K562 (cell line): ENCODE measurements around the gene NEB. TPM values are rescaled to one million over a fixed set of nuclear protein-coding genes. Genes with fewer than 3 reads are reported as not detected.

ENCODE experiments used
- ARID2 ChIP-seq: fragments of 450-650 bp; IDR thresholded peaks from 2 replicates; pipeline ENCODE4 v1.6.1; 2017; ENCODE audit warnings: antibody characterized with exemption, mild to moderate bottlenecking
- ASH1L ChIP-seq: fragments of 450-650 bp; IDR thresholded peaks from 2 replicates; pipeline ENCODE4 v1.6.1; 2018; ENCODE audit warnings: borderline replicate concordance, mild to moderate bottlenecking, low read depth; ENCODE audit not compliant: partially characterized antibody
- CBFA2T2 ChIP-seq: fragments of 450-650 bp; conservative IDR thresholded peaks from 2 replicates; pipeline ENCODE4 v1.6.1; 2017; ENCODE audit warnings: mild to moderate bottlenecking
- CBFA2T3 ChIP-seq: fragments of 450-650 bp; IDR thresholded peaks from 2 replicates; pipeline ENCODE4 v1.6.1; 2017
- DNMT1 ChIP-seq: fragments of 450-650 bp; IDR thresholded peaks from 2 replicates; pipeline ENCODE4 v1.6.1; 2016; ENCODE audit warnings: antibody characterized with exemption, mild to moderate bottlenecking
- EZH2 ChIP-seq: IDR thresholded peaks from 2 replicates; pipeline ENCODE4 v1.6.1; 2012; ENCODE audit warnings: low read depth, mild to moderate bottlenecking, inconsistent platforms, low read length, borderline replicate concordance
- FOXA3 ChIP-seq, 2 experiments: fragments of 450-650 bp in 1 of 2; sonication (generic) in 1 of 2; formaldehyde crosslinking; IDR thresholded peaks in 1 of 2; conservative IDR thresholded peaks in 1 of 2; 2 replicates each; pipeline versions ENCODE4 v1.4.0 to v1.8.0; 2020 to 2022; ENCODE audit warnings: mild to moderate bottlenecking in 2 of 2, missing genetic modification reagents in 1 of 2
- FOXM1 ChIP-seq, 2 experiments: fragments of 450-650 bp in 1 of 2; sonication (generic) in 1 of 2; formaldehyde crosslinking in 1 of 2; IDR thresholded peaks; 2 replicates each; pipeline versions ENCODE4 v1.6.1 to v1.9.0; 2017 to 2022; ENCODE audit warnings: low read depth in 2 of 2, mild to moderate bottlenecking in 2 of 2, missing genetic modification reagents in 1 of 2, moderate library complexity in 1 of 2
- HNRNPL ChIP-seq: fragments of 200-400 bp; formaldehyde crosslinking; IDR thresholded peaks from 2 replicates; pipeline ENCODE4 v1.6.1; 2017; ENCODE audit warnings: low read depth, mild to moderate bottlenecking, low read length
- JUN ChIP-seq, 2 experiments: sonication (generic) in 1 of 2; formaldehyde crosslinking in 1 of 2; IDR thresholded peaks; 2 replicates each; pipeline versions ENCODE4 v1.6.1 to v1.8.0; 2012 to 2022; ENCODE audit warnings: borderline replicate concordance in 2 of 2, mild to moderate bottlenecking in 2 of 2, improper control_type of control experiment in 1 of 2, low read depth in 1 of 2, low read length in 1 of 2, missing genetic modification reagents in 1 of 2
- LEF1 ChIP-seq: fragments of 450-650 bp; IDR thresholded peaks from 2 replicates; pipeline ENCODE4 v1.6.1; 2016; ENCODE audit warnings: mild to moderate bottlenecking
- OTX1 ChIP-seq: fragments of 450-650 bp; formaldehyde crosslinking; IDR thresholded peaks from 2 replicates; pipeline ENCODE4 v1.4.0; 2022; ENCODE audit warnings: mild to moderate bottlenecking
- PHF20 ChIP-seq: fragments of 450-650 bp; IDR thresholded peaks from 2 replicates; pipeline ENCODE4 v1.6.1; 2018; ENCODE audit not compliant: partially characterized antibody
- POLR2B ChIP-seq: fragments of 450-650 bp; IDR thresholded peaks from 2 replicates; pipeline ENCODE4 v1.6.1; 2018; ENCODE audit warnings: low read depth; ENCODE audit not compliant: partially characterized antibody
- SIN3B ChIP-seq: fragments of 450-650 bp; IDR thresholded peaks from 2 replicates; pipeline ENCODE4 v1.6.1; 2017; ENCODE audit warnings: low read depth, mild to moderate bottlenecking, moderate library complexity
- TRIM24 ChIP-seq, 2 experiments: fragments of 450-650 bp; IDR thresholded peaks; 2 replicates each; pipeline ENCODE4 v1.6.1; 2016
- ZBED1 ChIP-seq: IDR thresholded peaks from 2 replicates; pipeline ENCODE4 v1.6.1; 2014
- ZNF324 ChIP-seq: fragments of 250-450 bp; sonication (Bioruptor Pico); IDR thresholded peaks from 2 replicates; pipeline ENCODE4 v1.4.0; 2020; ENCODE audit warnings: mild to moderate bottlenecking
- polyA plus RNA-seq, 8 experiments: library from polyadenylated mRNA; depleted of rRNA in 4 of 8; stranded (reverse) in 5 of 8; unstranded in 3 of 8; fragments of >200 nt; fragmentation: Nextera tagmentation in 2 of 8; fragmentation: Illumina TruSeq in 1 of 8; extraction: Ambion mirVana in 2 of 8; extraction: Trizol in 1 of 8; gene quantifications; 2 replicates each; pipeline versions ENCODE4 v1.2.1 to v1.2.3, GENCODE V29; 2011 to 2014; ENCODE audit warnings: inconsistent platforms in 1 of 8, missing spikeins in 1 of 8
- total RNA-seq, 7 experiments: library from RNA; depleted of rRNA in 6 of 7; stranded (reverse); fragments of >200 nt in 6 of 7; fragmentation: Illumina TruSeq in 2 of 7; extraction: Trizol in 2 of 7; gene quantifications; 2 replicates each; pipeline versions ENCODE4 v1.2.1 to v1.2.3, GENCODE V29; 2011 to 2021; ENCODE audit warnings: low replicate concordance in 1 of 7
- TF ChIP-seq, protein P1 (sequence below): fragments of 250-450 bp; sonication (Bioruptor Pico); IDR thresholded peaks from 2 replicates; pipeline ENCODE4 v1.5.1; 2021; ENCODE audit warnings: mild to moderate bottlenecking
- TF ChIP-seq, protein P2 (sequence below): fragments of 200-800 bp; sonication (Bioruptor generic); IDR thresholded peaks from 2 replicates; pipeline ENCODE4 v1.6.1; 2016; ENCODE audit warnings: missing genetic modification characterization, missing compliant biosample characterization
- TF ChIP-seq, protein P3 (sequence below): fragments of 450-650 bp; IDR thresholded peaks from 2 replicates; pipeline ENCODE4 v1.6.1; 2016; ENCODE audit warnings: borderline replicate concordance

The NEB gene
- total and polyA plus RNA-seq, 9 of the 15 experiments (the other 6 are each of a cell fraction or from before 2014, with no cell fraction given), result 1.7 to 3.8 (median 2.9) TPM

DNA sequence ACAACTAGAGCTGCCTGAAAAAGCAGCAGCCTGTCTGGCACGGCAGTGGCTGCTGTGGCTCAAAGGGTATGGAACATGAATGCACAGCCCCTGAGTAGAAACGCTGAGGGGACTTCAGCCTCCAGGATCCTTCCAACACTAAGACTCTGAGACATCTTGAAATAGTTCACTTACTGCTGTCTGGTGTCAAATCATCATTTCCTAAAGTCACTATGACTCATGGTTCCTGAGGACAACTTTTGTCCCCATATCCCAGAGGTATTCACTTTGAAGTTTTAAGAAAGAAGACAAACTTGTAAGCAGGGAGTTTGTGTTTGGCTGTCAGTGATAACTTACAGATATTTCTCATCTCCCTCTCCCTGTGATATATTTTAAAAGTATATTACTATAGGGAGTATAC, 33.3 kb upstream of the NEB start (continued):
- TF ChIP-seq OTX1 (CRISPR knock-in tag), result no peak
- TF ChIP-seq, protein P1, sequence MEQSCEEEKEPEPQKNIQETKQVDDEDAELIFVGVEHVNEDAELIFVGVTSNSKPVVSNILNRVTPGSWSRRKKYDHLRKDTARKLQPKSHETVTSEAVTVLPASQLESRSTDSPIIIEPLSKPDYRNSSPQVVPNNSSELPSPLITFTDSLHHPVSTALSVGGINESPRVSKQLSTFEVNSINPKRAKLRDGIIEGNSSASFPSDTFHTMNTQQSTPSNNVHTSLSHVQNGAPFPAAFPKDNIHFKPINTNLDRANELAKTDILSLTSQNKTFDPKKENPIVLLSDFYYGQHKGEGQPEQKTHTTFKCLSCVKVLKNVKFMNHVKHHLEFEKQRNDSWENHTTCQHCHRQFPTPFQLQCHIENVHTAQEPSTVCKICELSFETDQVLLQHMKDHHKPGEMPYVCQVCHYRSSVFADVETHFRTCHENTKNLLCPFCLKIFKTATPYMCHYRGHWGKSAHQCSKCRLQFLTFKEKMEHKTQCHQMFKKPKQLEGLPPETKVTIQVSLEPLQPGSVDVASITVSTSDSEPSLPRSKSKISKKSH (CRISPR knock-in tag), result no peak
- no peak for TF ChIP-seq ASH1L
- TF ChIP-seq POLR2B, result no peak
- TF ChIP-seq CBFA2T2, result no peak
- TF ChIP-seq ARID2, result no peak
- TF ChIP-seq, protein P2, sequence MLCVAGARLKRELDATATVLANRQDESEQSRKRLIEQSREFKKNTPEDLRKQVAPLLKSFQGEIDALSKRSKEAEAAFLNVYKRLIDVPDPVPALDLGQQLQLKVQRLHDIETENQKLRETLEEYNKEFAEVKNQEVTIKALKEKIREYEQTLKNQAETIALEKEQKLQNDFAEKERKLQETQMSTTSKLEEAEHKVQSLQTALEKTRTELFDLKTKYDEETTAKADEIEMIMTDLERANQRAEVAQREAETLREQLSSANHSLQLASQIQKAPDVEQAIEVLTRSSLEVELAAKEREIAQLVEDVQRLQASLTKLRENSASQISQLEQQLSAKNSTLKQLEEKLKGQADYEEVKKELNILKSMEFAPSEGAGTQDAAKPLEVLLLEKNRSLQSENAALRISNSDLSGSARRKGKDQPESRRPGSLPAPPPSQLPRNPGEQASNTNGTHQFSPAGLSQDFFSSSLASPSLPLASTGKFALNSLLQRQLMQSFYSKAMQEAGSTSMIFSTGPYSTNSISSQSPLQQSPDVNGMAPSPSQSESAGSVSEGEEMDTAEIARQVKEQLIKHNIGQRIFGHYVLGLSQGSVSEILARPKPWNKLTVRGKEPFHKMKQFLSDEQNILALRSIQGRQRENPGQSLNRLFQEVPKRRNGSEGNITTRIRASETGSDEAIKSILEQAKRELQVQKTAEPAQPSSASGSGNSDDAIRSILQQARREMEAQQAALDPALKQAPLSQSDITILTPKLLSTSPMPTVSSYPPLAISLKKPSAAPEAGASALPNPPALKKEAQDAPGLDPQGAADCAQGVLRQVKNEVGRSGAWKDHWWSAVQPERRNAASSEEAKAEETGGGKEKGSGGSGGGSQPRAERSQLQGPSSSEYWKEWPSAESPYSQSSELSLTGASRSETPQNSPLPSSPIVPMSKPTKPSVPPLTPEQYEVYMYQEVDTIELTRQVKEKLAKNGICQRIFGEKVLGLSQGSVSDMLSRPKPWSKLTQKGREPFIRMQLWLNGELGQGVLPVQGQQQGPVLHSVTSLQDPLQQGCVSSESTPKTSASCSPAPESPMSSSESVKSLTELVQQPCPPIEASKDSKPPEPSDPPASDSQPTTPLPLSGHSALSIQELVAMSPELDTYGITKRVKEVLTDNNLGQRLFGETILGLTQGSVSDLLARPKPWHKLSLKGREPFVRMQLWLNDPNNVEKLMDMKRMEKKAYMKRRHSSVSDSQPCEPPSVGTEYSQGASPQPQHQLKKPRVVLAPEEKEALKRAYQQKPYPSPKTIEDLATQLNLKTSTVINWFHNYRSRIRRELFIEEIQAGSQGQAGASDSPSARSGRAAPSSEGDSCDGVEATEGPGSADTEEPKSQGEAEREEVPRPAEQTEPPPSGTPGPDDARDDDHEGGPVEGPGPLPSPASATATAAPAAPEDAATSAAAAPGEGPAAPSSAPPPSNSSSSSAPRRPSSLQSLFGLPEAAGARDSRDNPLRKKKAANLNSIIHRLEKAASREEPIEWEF (CRISPR knock-in tag), result no peak
- no peak for TF ChIP-seq SIN3B
- no peak for TF ChIP-seq EZH2
- TF ChIP-seq JUN (IDR thresholded peaks at IDR 0.05; ENCODE audit: borderline replicate concordance, low read depth, low read length), result peak; percentile 40; the same call in 1 of the 2 replicates
- TF ChIP-seq JUN (CRISPR knock-in tag; IDR thresholded peaks at IDR 0.05; ENCODE audit: borderline replicate concordance), result no peak
- TF ChIP-seq CBFA2T3, result no peak
- TF ChIP-seq, protein P3, sequence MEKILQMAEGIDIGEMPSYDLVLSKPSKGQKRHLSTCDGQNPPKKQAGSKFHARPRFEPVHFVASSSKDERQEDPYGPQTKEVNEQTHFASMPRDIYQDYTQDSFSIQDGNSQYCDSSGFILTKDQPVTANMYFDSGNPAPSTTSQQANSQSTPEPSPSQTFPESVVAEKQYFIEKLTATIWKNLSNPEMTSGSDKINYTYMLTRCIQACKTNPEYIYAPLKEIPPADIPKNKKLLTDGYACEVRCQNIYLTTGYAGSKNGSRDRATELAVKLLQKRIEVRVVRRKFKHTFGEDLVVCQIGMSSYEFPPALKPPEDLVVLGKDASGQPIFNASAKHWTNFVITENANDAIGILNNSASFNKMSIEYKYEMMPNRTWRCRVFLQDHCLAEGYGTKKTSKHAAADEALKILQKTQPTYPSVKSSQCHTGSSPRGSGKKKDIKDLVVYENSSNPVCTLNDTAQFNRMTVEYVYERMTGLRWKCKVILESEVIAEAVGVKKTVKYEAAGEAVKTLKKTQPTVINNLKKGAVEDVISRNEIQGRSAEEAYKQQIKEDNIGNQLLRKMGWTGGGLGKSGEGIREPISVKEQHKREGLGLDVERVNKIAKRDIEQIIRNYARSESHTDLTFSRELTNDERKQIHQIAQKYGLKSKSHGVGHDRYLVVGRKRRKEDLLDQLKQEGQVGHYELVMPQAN, result no peak
- TF ChIP-seq TRIM24 (IDR thresholded peaks at IDR 0.05), result no peak
- TF ChIP-seq DNMT1, result no peak
- no peak for TF ChIP-seq PHF20
- TF ChIP-seq ZBED1, result no peak
- no peak for TF ChIP-seq FOXM1 (IDR thresholded peaks at IDR 0.05; ENCODE audit: low read depth)
- TF ChIP-seq FOXM1 (CRISPR knock-in tag; IDR thresholded peaks at IDR 0.05; ENCODE audit: low read depth), result no peak
- TF ChIP-seq HNRNPL, result no peak
- TF ChIP-seq ZNF324, result no peak
- no peak for TF ChIP-seq FOXA3 (CRISPR knock-in tag; conservative IDR thresholded peaks at IDR 0.05 in 1 of 2, IDR thresholded peaks at IDR 0.05 in 1 of 2)
- peak; percentile 88 for TF ChIP-seq LEF1
